ENCODE data around the gene TRPM5.

DNA sequence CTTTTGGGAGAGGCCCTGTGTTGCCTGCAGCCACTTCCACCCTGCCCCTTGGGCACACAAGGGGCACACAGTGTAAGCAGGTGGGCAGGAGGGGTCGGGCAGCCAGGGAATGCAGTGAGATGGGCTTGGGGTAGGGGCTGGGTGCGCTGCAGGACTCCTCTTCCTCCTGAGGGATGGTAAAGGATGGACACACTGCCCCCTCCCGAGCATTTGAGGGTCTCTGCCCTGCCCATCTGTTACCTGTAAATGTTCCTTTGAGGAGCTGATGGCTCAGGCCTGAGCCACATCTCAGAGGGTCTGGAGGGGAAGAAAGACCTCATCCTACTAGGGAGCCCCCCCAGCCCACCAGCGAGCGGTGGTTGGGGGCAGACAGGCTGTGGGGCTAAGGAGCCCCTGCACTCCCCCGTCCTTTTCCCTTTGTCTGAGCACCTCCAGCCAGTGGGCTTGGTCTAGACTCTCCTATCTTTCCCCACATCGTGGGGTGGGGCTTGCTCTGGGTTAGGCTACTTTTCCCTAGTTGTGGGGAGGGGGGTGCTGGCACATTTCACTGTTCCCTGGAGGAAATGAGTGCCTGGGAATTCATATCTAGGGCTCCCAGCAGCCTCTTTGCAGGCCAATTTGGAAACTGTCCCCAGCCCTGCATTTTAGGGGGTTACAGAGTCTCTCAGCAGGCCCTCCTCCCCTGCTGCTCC is 45.5 kb downstream of the TRPM5 start:
- TF ChIP-seq CTCF (IDR thresholded peaks at IDR 0.05) = no peak
- no peak for TF ChIP-seq POLR2A (IDR thresholded peaks at IDR 0.05)
